SK-N-SH (cell line): ENCODE data around the gene CCNA1. TPM values are rescaled to one million over a fixed set of nuclear protein-coding genes. Genes with fewer than 3 reads are reported as not detected.

Experiments used
- CTCF ChIA-PET: fragments of 300-600, 350-600 bp; formaldehyde crosslinking; extraction: SDS; loops from one replicate; lab custom pipeline; 2021; lab: Yijun Ruan, JAX
- POLR2A ChIA-PET: fragments of 350-600 bp; sonication (Branson Sonifier 250); formaldehyde crosslinking; extraction: SDS; loops from one replicate; lab custom pipeline; 2020; ENCODE audit warnings: antibody characterized with exemption, inconsistent platforms; lab: Yijun Ruan, JAX
- DNase-seq: peaks from one replicate; pipeline ENCODE4 v3.0.0; 2012
- H2AFZ ChIP-seq: fragments of 200-600 bp; sonication (generic); 2 replicates; pipeline ENCODE4 v1.8.1; 2016; ENCODE audit warnings: antibody characterized with exemption, mild to moderate bottlenecking, low read depth
- H3F3A ChIP-seq: fragments of 200-600 bp; sonication (generic); replicated peaks from 2 replicates; pipeline ENCODE3; 2016; ENCODE audit warnings: antibody characterized with exemption, mild to moderate bottlenecking; ENCODE audit not compliant: insufficient read depth
- H3K27ac ChIP-seq, 2 experiments: fragments of 200-500 bp in 1 of 2; fragments of 200-600 bp in 1 of 2; sonication (Bioruptor generic) in 1 of 2; sonication (generic), shearing (Covaris generic) in 1 of 2; 2 replicates each; pipeline versions ENCODE4 v1.5.1 to v1.6.1; 2014 to 2016; ENCODE audit warnings: low read depth in 2 of 2, inconsistent platforms in 1 of 2, low read length in 1 of 2, mild to moderate bottlenecking in 1 of 2, mixed read lengths in 1 of 2
- H3K27me3 ChIP-seq: fragments of 200-600 bp; sonication (generic), shearing (Covaris generic); 2 replicates; pipeline ENCODE4 v1.6.1; 2016; ENCODE audit warnings: mixed run types; ENCODE audit not compliant: insufficient read depth
- H3K36me3 ChIP-seq, 2 experiments: fragments of 200-500 bp in 1 of 2; fragments of 200-600 bp in 1 of 2; sonication (Bioruptor generic) in 1 of 2; sonication (generic) in 1 of 2; replicated peaks in 1 of 2; 2 replicates each; pipeline versions ENCODE3 to v1.5.1; 2014 to 2016; ENCODE audit warnings: low read length in 1 of 2, mild to moderate bottlenecking in 1 of 2; ENCODE audit not compliant: insufficient read depth in 2 of 2, control insufficient read depth in 1 of 2
- H3K4me1 ChIP-seq, 2 experiments: fragments of 200-500 bp in 1 of 2; fragments of 200-600 bp in 1 of 2; sonication (Bioruptor generic) in 1 of 2; sonication (generic), shearing (Covaris generic) in 1 of 2; 2 replicates each; pipeline versions ENCODE4 v1.5.1 to v1.6.1; 2014 to 2016; ENCODE audit warnings: low read depth in 1 of 2, low read length in 1 of 2, mixed run types in 1 of 2; ENCODE audit not compliant: insufficient read depth in 2 of 2, control insufficient read depth in 1 of 2
- H3K4me2 ChIP-seq: fragments of 200-600 bp; sonication (generic), shearing (Covaris generic); 2 replicates; pipeline ENCODE4 v1.6.1; 2017; ENCODE audit warnings: mixed run types
- H3K4me3 ChIP-seq, 2 experiments: fragments of 200-500 bp in 1 of 2; fragments of 200-600 bp in 1 of 2; sonication (Bioruptor generic) in 1 of 2; sonication (generic), shearing (Covaris generic) in 1 of 2; 2 replicates each; pipeline versions ENCODE4 v1.5.1 to v1.8.1; 2014 to 2016; ENCODE audit warnings: low read depth in 2 of 2, inconsistent platforms in 1 of 2, low read length in 1 of 2, mild to moderate bottlenecking in 1 of 2, mixed read lengths in 1 of 2, moderate library complexity in 1 of 2
- H3K79me2 ChIP-seq: fragments of 200-600 bp; sonication (generic); 2 replicates; pipeline ENCODE4 v1.8.1; 2017; ENCODE audit warnings: mild to moderate bottlenecking; ENCODE audit not compliant: insufficient read depth
- H3K9ac ChIP-seq: fragments of 200-600 bp; sonication (generic); 2 replicates; pipeline ENCODE4 v1.6.1; 2017; ENCODE audit warnings: mixed run types
- H3K9me2 ChIP-seq: fragments of 200-600 bp; sonication (generic); 2 replicates; pipeline ENCODE4 v1.6.1; 2017; ENCODE audit warnings: mixed run types
- H3K9me3 ChIP-seq: fragments of 200-600 bp; sonication (generic); 2 replicates; pipeline ENCODE4 v1.6.1; 2017; ENCODE audit warnings: mixed run types, mild to moderate bottlenecking, moderate library complexity
- H4K20me1 ChIP-seq: fragments of 200-600 bp; sonication (generic); 2 replicates; pipeline ENCODE4 v1.6.1; 2017; ENCODE audit warnings: mild to moderate bottlenecking, mixed run types; ENCODE audit not compliant: insufficient read depth
- CHD2 ChIP-seq: fragments of 150-350 bp; IDR thresholded peaks from 2 replicates; pipeline ENCODE4 v1.6.1; 2018; ENCODE audit warnings: low read length; ENCODE audit not compliant: partially characterized antibody
- ELF1 ChIP-seq: IDR thresholded peaks from 2 replicates; pipeline ENCODE4 v1.4.0; 2012
- GABPA ChIP-seq: IDR thresholded peaks from 2 replicates; pipeline ENCODE4 v1.4.0; 2012; ENCODE audit warnings: low read depth, mild to moderate bottlenecking
- MAX ChIP-seq: IDR thresholded peaks from 2 replicates; pipeline ENCODE4 v1.4.0; 2012; ENCODE audit warnings: low read depth
- MEF2A ChIP-seq: IDR thresholded peaks from 2 replicates; pipeline ENCODE4 v1.4.0; 2012; ENCODE audit warnings: low read depth, borderline replicate concordance
- POLR2AphosphoS5 ChIP-seq: IDR thresholded peaks from 2 replicates; pipeline ENCODE4 v1.6.1; 2012; ENCODE audit warnings: low read depth, low read length
- RAD21 ChIP-seq: IDR thresholded peaks from 2 replicates; pipeline ENCODE4 v1.6.1; 2012; ENCODE audit warnings: mild to moderate bottlenecking, low read length
- REST ChIP-seq: IDR thresholded peaks from 2 replicates; pipeline ENCODE4 v1.6.1; 2012; ENCODE audit warnings: mild to moderate bottlenecking, low read depth, low read length, moderate library complexity
- TEAD4 ChIP-seq: IDR thresholded peaks from 2 replicates; pipeline ENCODE4 v1.4.0; 2012; ENCODE audit warnings: mild to moderate bottlenecking, borderline replicate concordance; ENCODE audit not compliant: insufficient read depth
- USF2 ChIP-seq: fragments of 150-350 bp; IDR thresholded peaks from 2 replicates; pipeline ENCODE4 v1.6.1; 2017; ENCODE audit warnings: antibody characterized with exemption, low read length, low read depth, borderline replicate concordance
- YY1 ChIP-seq: IDR thresholded peaks from 2 replicates; pipeline ENCODE4 v1.4.0; 2012; ENCODE audit warnings: low read depth, mild to moderate bottlenecking
- WGBS: methylation state at CpG from one replicate; pipeline ENCODE4 v1.1.6; 2017; ENCODE audit warnings: low lambda C conversion rate; 5-methylcytosine and 5-hydroxymethylcytosine counted together
- polyA plus RNA-seq, 3 experiments: library from polyadenylated mRNA; depleted of rRNA; stranded (reverse); fragments of >200 nt; gene quantifications; 2 replicates each; pipeline ENCODE4 v1.2.3, GENCODE V29; 2012
- TF ChIP-seq, protein P1 (sequence below): IDR thresholded peaks from 2 replicates; pipeline ENCODE4 v1.4.0; 2012; ENCODE audit warnings: low read depth, borderline replicate concordance

The CCNA1 gene
- polyA plus RNA-seq, 1 of the 3 experiments (the other 2 are of a cell fraction) = 0.23 TPM

- H4K20me1 ChIP-seq = no peaks in the 10 kb centered on the region
- H2AFZ ChIP-seq = no peak overlapping the region
- no peak overlapping the region for H3K9ac ChIP-seq
- H3K27ac ChIP-seq = no peak overlapping the region
- DNase-seq = no peak
- no peak for TF ChIP-seq CHD2
- TF ChIP-seq POLR2AphosphoS5 = no peak
- no peak for TF ChIP-seq GABPA
- TF ChIP-seq, protein P1, sequence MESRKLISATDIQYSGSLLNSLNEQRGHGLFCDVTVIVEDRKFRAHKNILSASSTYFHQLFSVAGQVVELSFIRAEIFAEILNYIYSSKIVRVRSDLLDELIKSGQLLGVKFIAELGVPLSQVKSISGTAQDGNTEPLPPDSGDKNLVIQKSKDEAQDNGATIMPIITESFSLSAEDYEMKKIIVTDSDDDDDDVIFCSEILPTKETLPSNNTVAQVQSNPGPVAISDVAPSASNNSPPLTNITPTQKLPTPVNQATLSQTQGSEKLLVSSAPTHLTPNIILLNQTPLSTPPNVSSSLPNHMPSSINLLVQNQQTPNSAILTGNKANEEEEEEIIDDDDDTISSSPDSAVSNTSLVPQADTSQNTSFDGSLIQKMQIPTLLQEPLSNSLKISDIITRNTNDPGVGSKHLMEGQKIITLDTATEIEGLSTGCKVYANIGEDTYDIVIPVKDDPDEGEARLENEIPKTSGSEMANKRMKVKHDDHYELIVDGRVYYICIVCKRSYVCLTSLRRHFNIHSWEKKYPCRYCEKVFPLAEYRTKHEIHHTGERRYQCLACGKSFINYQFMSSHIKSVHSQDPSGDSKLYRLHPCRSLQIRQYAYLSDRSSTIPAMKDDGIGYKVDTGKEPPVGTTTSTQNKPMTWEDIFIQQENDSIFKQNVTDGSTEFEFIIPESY = no peak
- TF ChIP-seq RAD21 = no peak
- TF ChIP-seq MAX = no peak
- no peak for TF ChIP-seq TEAD4
- no peak for TF ChIP-seq MEF2A
- TF ChIP-seq ELF1 = no peak
- TF ChIP-seq USF2 = no peak
- no peaks in the 10 kb centered on the region for H3K9me2 ChIP-seq
- ChIA-PET CTCF (interaction anchor here (1.0 kb wide), 1 partner anchor 26 kb away, joined by 3 read pairs; no protein-coding TSS in a partner anchor), POLR2A (no interaction called here)
- H3K4me1 ChIP-seq = peaks cover 0 to 6% of the 10 kb centered on the region in 2 experiments; a peak in 1 of 4 replicates
- no peaks in the 10 kb centered on the region for H3K79me2 ChIP-seq
- no peak overlapping the region for H3K4me2 ChIP-seq
- H3K9me3 ChIP-seq = no peaks in the 10 kb centered on the region
- peaks cover 14% of the 10 kb centered on the region; the same call in 1 of the 2 replicates for H3K27me3 ChIP-seq
- no peak overlapping the region for H3K4me3 ChIP-seq
- WGBS = 11% methylated on average over 2 of the region's 2 CpGs
- H3F3A ChIP-seq = no peaks in the 10 kb centered on the region
- no peaks in the 10 kb centered on the region for H3K36me3 ChIP-seq
These were observed 13.6 kb downstream of the CCNA1 start for GRCh38 chr13:36445891-36446351.

- DNase-seq = no peak
- POLR2A ChIA-PET = no interaction called here
These were observed 15.2 kb downstream of the CCNA1 start for GRCh38 chr13:36447501-36447900.

More at GRCh38 chr13:36447501-36447900, 15.2 kb downstream of the CCNA1 start:
- Histone ChIP-seq H4K20me1 (no peaks in the 10 kb centered on the region), H3K9me2 (no peaks in the 10 kb centered on the region), H3K27me3 (peaks cover 21% of the 10 kb centered on the region; the same call in 1 of the 2 replicates), H3K4me1 (peaks cover 0 to 6% of the 10 kb centered on the region in 2 experiments; a peak in 1 of 4 replicates), H3K79me2 (no peaks in the 10 kb centered on the region), H3F3A (no peaks in the 10 kb centered on the region), H3K27ac (no peak overlapping the region), H2AFZ (no peak overlapping the region), H3K4me2 (no peak overlapping the region), H3K9ac (no peak overlapping the region), H3K9me3 (no peaks in the 10 kb centered on the region), H3K36me3 (no peaks in the 10 kb centered on the region), H3K4me3 (no peak overlapping the region)
- TF ChIP-seq YY1 (no peak), REST (no peak)
- CTCF ChIA-PET = interaction anchor here (1.0 to 1.1 kb wide), 2 partner anchors 25 to 28 kb away, joined by 3 read pairs; no protein-coding TSS in a partner anchor
- 30% methylated on average over 3 of the region's 7 CpGs for WGBS
